Panc1 (cell line): ENCODE results near the gene PPP2R2B. TPM values are rescaled to one million over a fixed set of nuclear protein-coding genes. Genes with fewer than 3 reads are reported as not detected.

ENCODE experiments used
- ATAC-seq: fragments of 200-7000 bp; cut with Tn5 transposase; 2 replicates; pipeline ENCODE4 v1.9.1; 2020; ENCODE audit warnings: mild to moderate bottlenecking, moderate library complexity
- BruUV-seq: library from RNA; stranded (reverse); fragments of 400-500 nt; replicated peaks from 2 replicates; lab custom pipeline; 2021; lab: Mats Ljungman, UMichigan
- CTCF ChIA-PET: fragments of 300-600 bp; sonication (Branson Sonifier 250); formaldehyde crosslinking; loops from one replicate; lab custom pipeline; 2022; ENCODE audit warnings: antibody characterized with exemption; lab: Charles Lee
- POLR2A ChIA-PET: fragments of 300-600 bp; sonication (Branson Sonifier 250); formaldehyde crosslinking; loops from one replicate; lab custom pipeline; 2022; ENCODE audit warnings: antibody characterized with exemption; lab: Charles Lee
- DNase-seq: peaks from one replicate; pipeline ENCODE4 v3.0.0-alpha.2; 2010; ENCODE audit warnings: low read depth, low spot score
- H3K27ac ChIP-seq: 2 replicates; pipeline ENCODE4 v1.5.1; 2011; ENCODE audit warnings: mild to moderate bottlenecking, low read length, inconsistent platforms
- H3K27me3 ChIP-seq: fragments of 200-500 bp; sonication (Bioruptor generic); 2 replicates; pipeline ENCODE4 v1.6.0; 2014; ENCODE audit warnings: low read length, inconsistent platforms; ENCODE audit not compliant: control insufficient read depth, insufficient read depth
- H3K36me3 ChIP-seq: fragments of 200-500 bp; sonication (Bioruptor generic); 2 replicates; pipeline ENCODE4 v1.5.1; 2014; ENCODE audit warnings: inconsistent platforms, mild to moderate bottlenecking, low read length, moderate library complexity; ENCODE audit not compliant: control insufficient read depth, insufficient read depth
- H3K4me1 ChIP-seq: 2 replicates; pipeline ENCODE4 v1.5.1; 2011; ENCODE audit warnings: inconsistent platforms, mild to moderate bottlenecking, low read length, moderate library complexity; ENCODE audit not compliant: control insufficient read depth, insufficient read depth
- H3K4me3 ChIP-seq, 2 experiments: 2 replicates each; pipeline ENCODE4 v1.5.1; 2011 to 2012; ENCODE audit warnings: low read depth in 2 of 2, low read length in 2 of 2, mild to moderate bottlenecking in 2 of 2, inconsistent platforms in 1 of 2, moderate library complexity in 1 of 2
- H3K9me3 ChIP-seq: fragments of 200-500 bp; sonication (Bioruptor generic); 2 replicates; pipeline ENCODE4 v1.5.1; 2014; ENCODE audit warnings: low read depth, mild to moderate bottlenecking, inconsistent platforms, low read length, moderate library complexity; ENCODE audit not compliant: control insufficient read depth, insufficient read depth
- POLR2AphosphoS5 ChIP-seq: IDR thresholded peaks from 2 replicates; pipeline ENCODE4 v1.6.1; 2012; ENCODE audit warnings: mild to moderate bottlenecking, low read depth, low read length, moderate library complexity
- SIN3A ChIP-seq: IDR thresholded peaks from 2 replicates; pipeline ENCODE4 v1.6.1; 2012; ENCODE audit warnings: low read depth, mild to moderate bottlenecking, low read length, moderate library complexity, borderline replicate concordance; ENCODE audit not compliant: insufficient read depth
- TCF7L2 ChIP-seq: IDR thresholded peaks from 2 replicates; pipeline ENCODE4 v1.6.1; 2011; ENCODE audit warnings: mild to moderate bottlenecking, low read depth, low read length, inconsistent platforms
- in situ Hi-C: cut with HindIII; loops from 2 replicates; pipeline ENCODE4 v1.10.0; 2016; ENCODE audit warnings: low sequenced_read_pairs, low pct_unique_long_range_greater_than_20kb
- intact Hi-C: fragments of 100-400 bp; cut with micrococcal nuclease; formaldehyde crosslinking; loops from one replicate; pipeline ENCODE4 v1.10.0; 2022; ENCODE audit not compliant: unreplicated experiment
- total RNA-seq: library from RNA; stranded (reverse); gene quantifications from one replicate; pipeline ENCODE4 v1.2.1, GENCODE V29; 2021; ENCODE audit not compliant: unreplicated experiment
- TF ChIP-seq, protein P1 (sequence below): fragments of 450-650 bp; IDR thresholded peaks from 2 replicates; pipeline ENCODE4 v1.5.1; 2017; ENCODE audit warnings: mild to moderate bottlenecking
- TF ChIP-seq, protein P2 (sequence below), 2 experiments: IDR thresholded peaks; 2 replicates each; pipeline ENCODE4 v1.6.1; 2011 to 2012; ENCODE audit warnings: low read depth in 2 of 2, control low read depth in 1 of 2, low read length in 1 of 2, mild to moderate bottlenecking in 1 of 2, moderate library complexity in 1 of 2; ENCODE audit not compliant: insufficient read depth in 1 of 2

The PPP2R2B gene
- total RNA-seq, 1 experiment from 2014 or later: 8.8 TPM

DNA sequence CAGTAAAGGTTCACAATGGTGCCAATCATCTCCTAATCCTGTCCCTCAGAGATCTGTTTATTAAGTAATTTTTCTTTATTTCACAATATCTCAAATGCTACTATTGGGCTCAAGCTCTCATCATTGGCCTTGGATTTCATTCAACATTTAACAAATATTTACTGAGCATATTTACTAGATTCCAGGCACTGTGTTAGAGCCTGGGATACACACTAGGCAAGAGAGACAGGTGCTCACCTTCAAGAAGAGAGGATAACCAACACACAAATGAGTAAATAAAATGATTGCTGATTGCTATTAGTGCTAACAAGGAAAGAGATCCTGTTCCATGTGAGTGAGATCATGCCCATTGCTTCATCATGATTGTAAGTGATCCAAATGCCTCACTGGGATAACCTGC, 27.4 kb downstream of the PPP2R2B start:
- Histone ChIP-seq H3K27me3 (no peaks in the 10 kb centered on the region; the same call in 1 of the 2 replicates), H3K9me3 (no peaks in the 10 kb centered on the region), H3K4me3 (no peak overlapping the region), H3K27ac (no peak overlapping the region), H3K36me3 (no peaks in the 10 kb centered on the region), H3K4me1 (no peaks in the 10 kb centered on the region; the same call in 1 of the 2 replicates)
- no TSS peak for BruUV-seq
- in situ Hi-C loops (no loop called here), intact Hi-C loops (no loop called here)
- no peak for ATAC-seq
- POLR2A ChIA-PET: no interaction called here
- TF ChIP-seq, protein P1, sequence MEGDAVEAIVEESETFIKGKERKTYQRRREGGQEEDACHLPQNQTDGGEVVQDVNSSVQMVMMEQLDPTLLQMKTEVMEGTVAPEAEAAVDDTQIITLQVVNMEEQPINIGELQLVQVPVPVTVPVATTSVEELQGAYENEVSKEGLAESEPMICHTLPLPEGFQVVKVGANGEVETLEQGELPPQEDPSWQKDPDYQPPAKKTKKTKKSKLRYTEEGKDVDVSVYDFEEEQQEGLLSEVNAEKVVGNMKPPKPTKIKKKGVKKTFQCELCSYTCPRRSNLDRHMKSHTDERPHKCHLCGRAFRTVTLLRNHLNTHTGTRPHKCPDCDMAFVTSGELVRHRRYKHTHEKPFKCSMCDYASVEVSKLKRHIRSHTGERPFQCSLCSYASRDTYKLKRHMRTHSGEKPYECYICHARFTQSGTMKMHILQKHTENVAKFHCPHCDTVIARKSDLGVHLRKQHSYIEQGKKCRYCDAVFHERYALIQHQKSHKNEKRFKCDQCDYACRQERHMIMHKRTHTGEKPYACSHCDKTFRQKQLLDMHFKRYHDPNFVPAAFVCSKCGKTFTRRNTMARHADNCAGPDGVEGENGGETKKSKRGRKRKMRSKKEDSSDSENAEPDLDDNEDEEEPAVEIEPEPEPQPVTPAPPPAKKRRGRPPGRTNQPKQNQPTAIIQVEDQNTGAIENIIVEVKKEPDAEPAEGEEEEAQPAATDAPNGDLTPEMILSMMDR: no peak
- TF ChIP-seq POLR2AphosphoS5: no peak
- no peak for TF ChIP-seq SIN3A
- TF ChIP-seq, protein P2, sequence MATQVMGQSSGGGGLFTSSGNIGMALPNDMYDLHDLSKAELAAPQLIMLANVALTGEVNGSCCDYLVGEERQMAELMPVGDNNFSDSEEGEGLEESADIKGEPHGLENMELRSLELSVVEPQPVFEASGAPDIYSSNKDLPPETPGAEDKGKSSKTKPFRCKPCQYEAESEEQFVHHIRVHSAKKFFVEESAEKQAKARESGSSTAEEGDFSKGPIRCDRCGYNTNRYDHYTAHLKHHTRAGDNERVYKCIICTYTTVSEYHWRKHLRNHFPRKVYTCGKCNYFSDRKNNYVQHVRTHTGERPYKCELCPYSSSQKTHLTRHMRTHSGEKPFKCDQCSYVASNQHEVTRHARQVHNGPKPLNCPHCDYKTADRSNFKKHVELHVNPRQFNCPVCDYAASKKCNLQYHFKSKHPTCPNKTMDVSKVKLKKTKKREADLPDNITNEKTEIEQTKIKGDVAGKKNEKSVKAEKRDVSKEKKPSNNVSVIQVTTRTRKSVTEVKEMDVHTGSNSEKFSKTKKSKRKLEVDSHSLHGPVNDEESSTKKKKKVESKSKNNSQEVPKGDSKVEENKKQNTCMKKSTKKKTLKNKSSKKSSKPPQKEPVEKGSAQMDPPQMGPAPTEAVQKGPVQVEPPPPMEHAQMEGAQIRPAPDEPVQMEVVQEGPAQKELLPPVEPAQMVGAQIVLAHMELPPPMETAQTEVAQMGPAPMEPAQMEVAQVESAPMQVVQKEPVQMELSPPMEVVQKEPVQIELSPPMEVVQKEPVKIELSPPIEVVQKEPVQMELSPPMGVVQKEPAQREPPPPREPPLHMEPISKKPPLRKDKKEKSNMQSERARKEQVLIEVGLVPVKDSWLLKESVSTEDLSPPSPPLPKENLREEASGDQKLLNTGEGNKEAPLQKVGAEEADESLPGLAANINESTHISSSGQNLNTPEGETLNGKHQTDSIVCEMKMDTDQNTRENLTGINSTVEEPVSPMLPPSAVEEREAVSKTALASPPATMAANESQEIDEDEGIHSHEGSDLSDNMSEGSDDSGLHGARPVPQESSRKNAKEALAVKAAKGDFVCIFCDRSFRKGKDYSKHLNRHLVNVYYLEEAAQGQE (IDR thresholded peaks at IDR 0.05; ENCODE audit: insufficient read depth in 1 of 2, low read depth in 2 of 2, low read length in 1 of 2): no peak
- TF ChIP-seq TCF7L2: no peak
- CTCF ChIA-PET: no interaction called here
- no peak for DNase-seq

DNA sequence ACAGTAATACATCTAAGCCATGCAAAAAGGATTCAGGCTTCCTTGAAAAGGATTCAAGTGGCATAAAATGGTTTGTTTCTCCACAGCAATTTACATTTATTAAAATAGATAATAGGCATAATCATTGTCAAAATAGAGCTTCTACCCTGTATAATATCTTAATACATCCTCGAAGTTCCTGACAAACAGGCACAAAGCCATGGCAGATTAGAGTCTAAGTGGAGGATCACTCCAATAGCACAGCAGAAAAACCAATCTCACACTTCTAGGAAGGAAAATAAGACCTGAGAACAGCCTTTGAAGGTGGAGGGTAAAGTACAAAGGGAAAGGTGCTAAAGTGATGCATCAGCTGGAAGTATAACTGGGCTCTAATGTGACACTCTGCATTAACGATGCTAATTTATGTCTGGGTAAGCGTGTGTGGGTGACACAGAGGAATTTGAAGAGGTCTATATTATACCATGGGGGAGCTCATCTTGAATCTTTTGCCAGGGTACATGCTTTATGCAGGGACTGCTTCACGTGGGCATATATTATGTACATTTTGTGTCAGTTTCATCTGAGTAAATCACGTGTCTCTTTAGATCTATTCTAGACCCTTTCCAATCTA, 28.8 kb downstream of the PPP2R2B start:
- intact Hi-C loops (no loop called here), in situ Hi-C loops (no loop called here)
- Histone ChIP-seq H3K4me1 (no peaks in the 10 kb centered on the region; the same call in 1 of the 2 replicates), H3K9me3 (no peaks in the 10 kb centered on the region), H3K27ac (no peak overlapping the region), H3K27me3 (no peaks in the 10 kb centered on the region; the same call in 1 of the 2 replicates), H3K4me3 (no peak overlapping the region), H3K36me3 (no peaks in the 10 kb centered on the region)
- DNase-seq (no peak), ATAC-seq (no peak)
- TF ChIP-seq, protein P2 (IDR thresholded peaks at IDR 0.05; ENCODE audit: insufficient read depth in 1 of 2, low read depth in 2 of 2, low read length in 1 of 2): no peak
- TF ChIP-seq, protein P1: no peak
- TF ChIP-seq SIN3A (no peak), POLR2AphosphoS5 (no peak), TCF7L2 (no peak)
- no TSS peak for BruUV-seq
- CTCF ChIA-PET: no interaction called here
- POLR2A ChIA-PET: no interaction called here
